Progenitor cell of endocrine pancreas (in vitro differentiated cells): ENCODE measurements around the gene CALU. TPM values are rescaled to one million over a fixed set of nuclear protein-coding genes. Genes with fewer than 3 reads are reported as not detected.

Source experiments
- DNase-seq: peaks from one replicate; pipeline ENCODE4 v3.0.0; 2021; ENCODE audit warnings: low spot score; ENCODE audit not compliant: unreplicated experiment
- H3K27ac Mint-ChIP-seq: 2 replicates; pipeline ENCODE4 v1.8.0; 2021; ENCODE audit warnings: mild to moderate bottlenecking, moderate library complexity, mixed read lengths
- H3K27me3 Mint-ChIP-seq: 2 replicates; pipeline ENCODE4 v1.8.0; 2021; ENCODE audit warnings: mixed read lengths
- H3K36me3 Mint-ChIP-seq: 2 replicates; pipeline ENCODE4 v1.8.0; 2022; ENCODE audit warnings: mixed read lengths; ENCODE audit not compliant: insufficient read depth
- H3K4me1 Mint-ChIP-seq: 2 replicates; pipeline ENCODE4 v1.8.0; 2021; ENCODE audit warnings: low read depth, mixed read lengths
- H3K4me3 Mint-ChIP-seq: 2 replicates; pipeline ENCODE4 v1.8.0; 2021; ENCODE audit warnings: low read depth, mild to moderate bottlenecking, moderate library complexity, mixed read lengths
- H3K9me3 Mint-ChIP-seq: 2 replicates; pipeline ENCODE4 v1.8.0; 2021; ENCODE audit warnings: low read depth, mixed read lengths
- total RNA-seq: library from RNA; stranded (reverse); gene quantifications from 2 replicates; pipeline ENCODE4 v1.2.1, GENCODE V29; 2021
- TF ChIP-seq, protein P1 (sequence below): fragments of 200-600 bp; sonication (generic); IDR thresholded peaks from one replicate; pipeline ENCODE4 v1.5.0; 2021; ENCODE audit warnings: antibody characterized with exemption, mild to moderate bottlenecking; ENCODE audit not compliant: unreplicated experiment

The CALU gene
- total RNA-seq, 1 donor from 2014 or later = 107 TPM

DNA sequence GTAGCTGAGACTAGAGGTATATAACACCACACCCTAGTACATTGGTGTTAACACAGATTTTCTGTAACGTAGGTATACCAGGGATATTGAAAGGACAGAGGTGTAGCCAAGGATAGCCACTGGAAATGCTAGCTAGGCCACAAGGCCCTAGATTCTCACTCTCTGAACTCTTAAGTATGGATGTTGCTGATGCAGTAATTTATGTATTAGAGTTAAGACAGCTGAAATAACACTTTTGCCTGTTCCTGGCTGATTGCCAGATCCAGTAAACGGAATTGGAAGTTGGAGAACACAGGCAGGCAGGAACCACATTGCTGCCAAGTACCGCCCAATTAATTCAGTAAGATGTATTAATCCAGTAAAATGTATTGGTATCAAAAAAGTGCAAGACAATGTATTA, 1.8 kb downstream of the CALU start:
- TF ChIP-seq, protein P1, sequence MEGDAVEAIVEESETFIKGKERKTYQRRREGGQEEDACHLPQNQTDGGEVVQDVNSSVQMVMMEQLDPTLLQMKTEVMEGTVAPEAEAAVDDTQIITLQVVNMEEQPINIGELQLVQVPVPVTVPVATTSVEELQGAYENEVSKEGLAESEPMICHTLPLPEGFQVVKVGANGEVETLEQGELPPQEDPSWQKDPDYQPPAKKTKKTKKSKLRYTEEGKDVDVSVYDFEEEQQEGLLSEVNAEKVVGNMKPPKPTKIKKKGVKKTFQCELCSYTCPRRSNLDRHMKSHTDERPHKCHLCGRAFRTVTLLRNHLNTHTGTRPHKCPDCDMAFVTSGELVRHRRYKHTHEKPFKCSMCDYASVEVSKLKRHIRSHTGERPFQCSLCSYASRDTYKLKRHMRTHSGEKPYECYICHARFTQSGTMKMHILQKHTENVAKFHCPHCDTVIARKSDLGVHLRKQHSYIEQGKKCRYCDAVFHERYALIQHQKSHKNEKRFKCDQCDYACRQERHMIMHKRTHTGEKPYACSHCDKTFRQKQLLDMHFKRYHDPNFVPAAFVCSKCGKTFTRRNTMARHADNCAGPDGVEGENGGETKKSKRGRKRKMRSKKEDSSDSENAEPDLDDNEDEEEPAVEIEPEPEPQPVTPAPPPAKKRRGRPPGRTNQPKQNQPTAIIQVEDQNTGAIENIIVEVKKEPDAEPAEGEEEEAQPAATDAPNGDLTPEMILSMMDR = no peak
- peaks cover 7% of the 10 kb centered on the region for H3K27me3 Mint-ChIP-seq
- no peak for DNase-seq
- H3K36me3 Mint-ChIP-seq = no peaks in the 10 kb centered on the region
- H3K4me1 Mint-ChIP-seq = peaks cover 20% of the 10 kb centered on the region
- H3K9me3 Mint-ChIP-seq = no peaks in the 10 kb centered on the region
- H3K4me3 Mint-ChIP-seq = no peak overlapping the region
- H3K27ac Mint-ChIP-seq = no peak overlapping the region

DNA sequence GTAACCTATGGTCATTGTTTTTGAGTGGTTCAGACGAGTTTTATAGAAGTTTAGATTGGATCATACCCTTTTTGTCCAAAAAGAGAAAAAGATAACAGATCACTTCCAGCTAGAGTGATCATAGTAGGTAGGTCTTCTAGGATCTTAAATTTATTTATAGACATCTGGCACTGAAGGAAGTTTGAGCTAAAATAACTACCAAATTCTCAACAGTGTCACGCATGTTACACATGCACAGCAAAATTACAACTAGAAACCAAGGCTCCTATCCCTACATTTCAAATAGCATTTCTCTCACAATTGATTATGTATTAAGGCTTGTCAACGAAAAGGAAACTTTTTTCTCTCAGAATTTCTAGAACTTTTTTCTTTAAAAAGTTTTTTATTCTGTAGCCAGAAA, 2.3 kb downstream of the CALU start:
- TF ChIP-seq, protein P1 = no peak
- Mint-ChIP-seq H3K4me1 (peaks cover 20% of the 10 kb centered on the region), H3K27me3 (peaks cover 4% of the 10 kb centered on the region), H3K4me3 (no peak overlapping the region), H3K36me3 (no peaks in the 10 kb centered on the region), H3K9me3 (no peaks in the 10 kb centered on the region), H3K27ac (no peak overlapping the region)
- DNase-seq = no peak

GRCh38 chr7:128742206-128742605, 3.0 kb downstream of the CALU start:
- Mint-ChIP-seq H3K4me3 (no peak overlapping the region), H3K36me3 (peaks cover 2% of the 10 kb centered on the region), H3K27me3 (no peaks in the 10 kb centered on the region), H3K27ac (no peak overlapping the region), H3K9me3 (no peaks in the 10 kb centered on the region), H3K4me1 (peaks cover 24% of the 10 kb centered on the region)
- no peak for DNase-seq
- TF ChIP-seq, protein P1 = no peak

DNA sequence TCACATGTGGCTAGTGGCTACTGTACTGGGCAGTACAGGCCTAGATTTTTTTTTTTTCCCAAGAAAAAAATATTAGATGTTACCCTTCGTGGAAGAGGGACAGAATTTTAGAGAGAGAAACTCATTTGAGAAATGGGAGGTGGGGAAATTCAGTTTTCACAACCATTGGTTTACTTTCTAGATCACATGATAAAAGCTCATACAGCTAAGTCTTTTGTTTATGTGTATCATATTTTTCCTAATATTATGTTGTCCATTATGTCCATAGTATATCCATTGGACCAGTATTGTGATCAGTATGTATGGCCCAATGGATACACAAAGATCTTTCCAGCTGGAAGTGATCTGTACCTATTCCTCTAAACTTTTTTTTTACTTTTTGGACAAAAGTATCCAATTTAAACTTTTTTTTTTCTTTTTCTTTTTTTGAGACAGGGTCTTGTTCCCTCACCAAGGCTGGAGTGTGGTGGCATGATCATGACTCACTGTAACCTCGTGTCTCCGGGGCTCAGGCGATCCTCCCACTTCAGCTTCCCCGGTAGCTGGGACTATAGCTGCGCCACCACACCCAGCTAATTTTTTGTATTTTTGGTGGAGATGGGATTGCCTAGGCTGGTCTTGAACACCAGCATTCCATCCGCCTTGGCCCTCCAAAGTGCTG, 4.1 kb downstream of the CALU start:
- Mint-ChIP-seq H3K36me3 (peaks cover 2% of the 10 kb centered on the region), H3K4me3 (no peak overlapping the region)

GRCh38 chr7:128744366-128744905, 5.3 kb downstream of the CALU start:
- H3K4me3 Mint-ChIP-seq = no peak overlapping the region
- H3K27ac Mint-ChIP-seq = peak overlapping the region; percentile 7
- no peak for DNase-seq
- peaks cover 30% of the 10 kb centered on the region for H3K4me1 Mint-ChIP-seq
- TF ChIP-seq, protein P1 = no peak
- H3K36me3 Mint-ChIP-seq = peaks cover 8% of the 10 kb centered on the region
- H3K27me3 Mint-ChIP-seq = no peaks in the 10 kb centered on the region
- H3K9me3 Mint-ChIP-seq = no peaks in the 10 kb centered on the region

More for the DNA sequence above, 4.1 kb downstream of the CALU start:
- TF ChIP-seq, protein P1 = no peak
- Mint-ChIP-seq H3K27me3 (no peaks in the 10 kb centered on the region), H3K9me3 (no peaks in the 10 kb centered on the region), H3K27ac (no peak overlapping the region), H3K4me1 (peaks cover 32% of the 10 kb centered on the region)
- DNase-seq = no peak
